OCI-LY7 (cell line): Measurements from ENCODE around the gene MTM1.

ENCODE experiments used
- EZH2phosphoT487 ChIP-seq: fragments of 200-600 bp; sonication (generic); IDR thresholded peaks from 2 replicates; pipeline ENCODE4 v1.6.1; 2018; ENCODE audit warnings: low read depth, borderline replicate concordance, mild to moderate bottlenecking, mixed run types, antibody characterized with exemption, low read length, moderate library complexity, mixed read lengths
- TF ChIP-seq, protein P1 (sequence below): fragments of 200-600 bp; sonication (generic); conservative IDR thresholded peaks from 2 replicates; pipeline ENCODE4 v1.5.1; 2014; ENCODE audit warnings: mild to moderate bottlenecking, antibody characterized with exemption, low read length, moderate library complexity, mixed read lengths

DNA sequence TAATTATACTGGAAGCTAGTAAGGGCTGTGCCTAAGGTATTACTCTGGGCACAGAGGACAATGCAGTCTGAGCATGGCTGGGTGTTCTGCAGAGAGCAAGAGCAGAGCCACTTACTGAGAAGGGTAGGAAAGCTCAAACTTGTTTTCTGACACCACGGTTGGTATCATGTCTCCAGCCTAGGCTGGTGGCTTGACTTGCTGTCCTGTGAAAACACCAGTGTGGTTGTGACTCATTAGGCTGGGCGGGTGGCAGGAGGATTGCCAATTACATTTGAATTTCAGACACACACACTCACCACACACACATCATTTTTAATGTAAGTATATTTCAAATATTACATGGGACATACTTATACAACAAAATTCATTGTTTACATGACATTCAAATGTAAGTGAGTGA, 19.7 kb upstream of the MTM1 start:
- TF ChIP-seq, protein P1, sequence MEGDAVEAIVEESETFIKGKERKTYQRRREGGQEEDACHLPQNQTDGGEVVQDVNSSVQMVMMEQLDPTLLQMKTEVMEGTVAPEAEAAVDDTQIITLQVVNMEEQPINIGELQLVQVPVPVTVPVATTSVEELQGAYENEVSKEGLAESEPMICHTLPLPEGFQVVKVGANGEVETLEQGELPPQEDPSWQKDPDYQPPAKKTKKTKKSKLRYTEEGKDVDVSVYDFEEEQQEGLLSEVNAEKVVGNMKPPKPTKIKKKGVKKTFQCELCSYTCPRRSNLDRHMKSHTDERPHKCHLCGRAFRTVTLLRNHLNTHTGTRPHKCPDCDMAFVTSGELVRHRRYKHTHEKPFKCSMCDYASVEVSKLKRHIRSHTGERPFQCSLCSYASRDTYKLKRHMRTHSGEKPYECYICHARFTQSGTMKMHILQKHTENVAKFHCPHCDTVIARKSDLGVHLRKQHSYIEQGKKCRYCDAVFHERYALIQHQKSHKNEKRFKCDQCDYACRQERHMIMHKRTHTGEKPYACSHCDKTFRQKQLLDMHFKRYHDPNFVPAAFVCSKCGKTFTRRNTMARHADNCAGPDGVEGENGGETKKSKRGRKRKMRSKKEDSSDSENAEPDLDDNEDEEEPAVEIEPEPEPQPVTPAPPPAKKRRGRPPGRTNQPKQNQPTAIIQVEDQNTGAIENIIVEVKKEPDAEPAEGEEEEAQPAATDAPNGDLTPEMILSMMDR: no peak
- no peak for TF ChIP-seq EZH2phosphoT487
